HG03064 (cell line): ENCODE data around the gene KIF16B.

Experiments
- ATAC-seq: cut with Tn5 transposase; IDR thresholded peaks from one replicate; pipeline ENCODE4 v1.9.1; 2021; ENCODE audit warnings: low read depth; ENCODE audit not compliant: unreplicated experiment

The KIF16B gene, protein sequence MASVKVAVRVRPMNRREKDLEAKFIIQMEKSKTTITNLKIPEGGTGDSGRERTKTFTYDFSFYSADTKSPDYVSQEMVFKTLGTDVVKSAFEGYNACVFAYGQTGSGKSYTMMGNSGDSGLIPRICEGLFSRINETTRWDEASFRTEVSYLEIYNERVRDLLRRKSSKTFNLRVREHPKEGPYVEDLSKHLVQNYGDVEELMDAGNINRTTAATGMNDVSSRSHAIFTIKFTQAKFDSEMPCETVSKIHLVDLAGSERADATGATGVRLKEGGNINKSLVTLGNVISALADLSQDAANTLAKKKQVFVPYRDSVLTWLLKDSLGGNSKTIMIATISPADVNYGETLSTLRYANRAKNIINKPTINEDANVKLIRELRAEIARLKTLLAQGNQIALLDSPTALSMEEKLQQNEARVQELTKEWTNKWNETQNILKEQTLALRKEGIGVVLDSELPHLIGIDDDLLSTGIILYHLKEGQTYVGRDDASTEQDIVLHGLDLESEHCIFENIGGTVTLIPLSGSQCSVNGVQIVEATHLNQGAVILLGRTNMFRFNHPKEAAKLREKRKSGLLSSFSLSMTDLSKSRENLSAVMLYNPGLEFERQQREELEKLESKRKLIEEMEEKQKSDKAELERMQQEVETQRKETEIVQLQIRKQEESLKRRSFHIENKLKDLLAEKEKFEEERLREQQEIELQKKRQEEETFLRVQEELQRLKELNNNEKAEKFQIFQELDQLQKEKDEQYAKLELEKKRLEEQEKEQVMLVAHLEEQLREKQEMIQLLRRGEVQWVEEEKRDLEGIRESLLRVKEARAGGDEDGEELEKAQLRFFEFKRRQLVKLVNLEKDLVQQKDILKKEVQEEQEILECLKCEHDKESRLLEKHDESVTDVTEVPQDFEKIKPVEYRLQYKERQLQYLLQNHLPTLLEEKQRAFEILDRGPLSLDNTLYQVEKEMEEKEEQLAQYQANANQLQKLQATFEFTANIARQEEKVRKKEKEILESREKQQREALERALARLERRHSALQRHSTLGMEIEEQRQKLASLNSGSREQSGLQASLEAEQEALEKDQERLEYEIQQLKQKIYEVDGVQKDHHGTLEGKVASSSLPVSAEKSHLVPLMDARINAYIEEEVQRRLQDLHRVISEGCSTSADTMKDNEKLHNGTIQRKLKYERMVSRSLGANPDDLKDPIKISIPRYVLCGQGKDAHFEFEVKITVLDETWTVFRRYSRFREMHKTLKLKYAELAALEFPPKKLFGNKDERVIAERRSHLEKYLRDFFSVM (N-terminal part only)

GRCh38 chr20:16573001-16573965 lies at the start of gene KIF16B:
KIF16B (minus strand) TSS chr20:16573448; CDS start chr20:16573275, 173 bp downstream.
- ATAC-seq, result peak; percentile 68

GRCh38 chr20:16622501-16622900 lies 49.3 kb upstream of the KIF16B start:
- no peak for ATAC-seq

GRCh38 chr20:16621435-16622141 lies 48.3 kb upstream of the KIF16B start:
- no peak for ATAC-seq

- no peak for ATAC-seq
Observed at GRCh38 chr20:16620961-16621360, 47.7 kb upstream of the KIF16B start.

DNA sequence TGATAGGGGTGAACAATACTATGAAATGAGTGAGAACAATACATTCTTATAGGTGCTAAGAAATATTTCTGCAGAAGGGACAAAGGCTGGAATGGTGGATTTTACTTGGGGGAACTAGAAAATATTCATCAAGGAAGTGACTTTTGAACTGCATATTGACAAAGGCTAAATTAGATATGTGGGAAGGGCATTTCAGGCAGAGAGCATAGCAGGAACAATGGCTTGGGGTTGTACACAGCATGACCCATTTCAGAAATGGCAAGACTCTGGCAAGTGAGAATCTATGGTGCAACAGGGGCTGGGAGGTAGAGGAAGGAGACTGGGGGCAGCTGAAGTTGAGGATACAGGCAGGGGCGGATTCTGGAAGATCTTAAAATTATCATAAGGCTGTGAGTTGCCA lies 46.7 kb upstream of the KIF16B start:
- ATAC-seq, result no peak

GRCh38 chr20:16617056-16617455 lies 43.8 kb upstream of the KIF16B start:
- no peak for ATAC-seq

- ATAC-seq, result no peak
Observed at GRCh38 chr20:16616317-16616716, 43.1 kb upstream of the KIF16B start.

DNA sequence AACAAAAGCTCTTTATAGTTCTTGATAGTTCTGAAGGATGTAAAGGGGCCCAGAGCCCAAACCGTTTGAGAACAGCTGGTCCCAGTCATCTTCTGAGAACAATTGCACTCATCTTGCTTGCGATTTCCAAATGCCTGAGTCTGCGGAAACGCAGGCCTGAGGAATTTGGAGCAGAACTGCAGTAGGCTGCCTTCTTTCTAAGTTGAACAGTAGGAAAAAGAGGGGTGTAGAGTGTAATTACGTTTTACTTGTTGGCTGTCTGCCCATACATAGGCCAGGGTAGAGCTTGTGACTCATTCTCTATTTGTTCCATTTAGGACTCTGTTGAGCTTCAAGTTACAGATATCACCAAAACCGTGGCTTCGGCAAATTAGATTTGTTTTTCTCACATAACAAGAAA lies 42.0 kb upstream of the KIF16B start:
- no peak for ATAC-seq

GRCh38 chr20:16613954-16614353 lies 40.7 kb upstream of the KIF16B start:
- no peak for ATAC-seq

- no peak for ATAC-seq
Observed at GRCh38 chr20:16612706-16613105, 39.5 kb upstream of the KIF16B start.

DNA sequence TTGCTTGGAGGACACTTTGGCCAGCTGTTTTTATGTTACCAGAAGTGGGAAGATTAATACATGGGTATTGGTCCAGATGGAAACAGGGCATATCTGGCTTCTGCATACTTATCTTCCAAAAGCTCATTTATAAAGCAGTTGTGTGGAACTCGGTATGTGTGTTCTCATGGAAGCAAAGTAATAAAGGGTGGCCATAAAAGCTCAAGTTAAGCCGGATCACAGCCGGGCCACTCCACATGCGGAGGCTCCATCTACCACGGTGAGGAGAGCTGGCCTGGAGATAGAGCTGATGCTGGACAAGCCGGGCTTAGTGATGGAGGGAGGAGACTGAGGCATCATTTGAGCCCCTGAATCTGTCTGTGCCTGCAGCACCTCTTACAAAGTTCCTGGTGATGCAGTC lies 38.6 kb upstream of the KIF16B start:
- ATAC-seq, result no peak

DNA sequence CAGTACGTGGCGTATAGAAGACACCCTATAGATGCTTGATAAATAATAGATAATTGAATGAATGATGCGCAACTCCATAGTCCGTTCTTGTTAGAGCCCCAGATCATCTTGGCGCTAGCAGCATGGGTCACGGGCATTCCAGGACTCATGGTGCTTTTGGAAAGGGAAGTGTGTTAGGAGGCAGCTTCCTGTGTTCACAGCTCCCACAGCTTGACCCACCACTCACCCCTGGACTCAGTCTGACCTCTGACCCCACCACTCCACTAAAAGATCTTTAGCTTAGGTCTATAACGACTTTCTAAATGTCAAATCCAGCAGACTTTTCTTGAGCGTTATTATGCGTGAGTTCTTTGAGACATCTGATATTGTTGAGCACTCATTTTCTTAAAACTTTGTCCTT lies 35.8 kb upstream of the KIF16B start:
- ATAC-seq, result no peak

DNA sequence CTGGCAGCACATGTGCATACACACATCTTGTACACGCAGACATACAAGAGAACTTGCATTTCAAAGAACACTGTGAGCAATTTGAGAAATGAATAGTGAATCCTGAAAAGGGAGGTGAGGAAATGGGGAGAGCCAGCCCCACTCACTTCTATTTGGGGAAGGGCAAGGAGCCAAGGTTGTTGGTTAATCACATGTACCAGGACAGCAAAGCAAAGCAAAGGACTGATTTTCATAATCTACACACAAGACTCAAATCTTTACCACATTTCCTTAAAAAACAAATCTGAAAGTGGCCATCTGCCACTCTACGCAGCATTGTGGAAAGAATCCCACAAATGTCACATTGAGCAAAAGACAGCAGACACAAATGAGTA lies 35.0 kb upstream of the KIF16B start:
- ATAC-seq, result no peak

- ATAC-seq, result no peak
Observed at GRCh38 chr20:16607364-16608276, 34.4 kb upstream of the KIF16B start.

- ATAC-seq, result no peak
Observed at GRCh38 chr20:16606468-16607070, 33.3 kb upstream of the KIF16B start.

GRCh38 chr20:16601047-16601446 lies 27.8 kb upstream of the KIF16B start:
- ATAC-seq, result no peak

DNA sequence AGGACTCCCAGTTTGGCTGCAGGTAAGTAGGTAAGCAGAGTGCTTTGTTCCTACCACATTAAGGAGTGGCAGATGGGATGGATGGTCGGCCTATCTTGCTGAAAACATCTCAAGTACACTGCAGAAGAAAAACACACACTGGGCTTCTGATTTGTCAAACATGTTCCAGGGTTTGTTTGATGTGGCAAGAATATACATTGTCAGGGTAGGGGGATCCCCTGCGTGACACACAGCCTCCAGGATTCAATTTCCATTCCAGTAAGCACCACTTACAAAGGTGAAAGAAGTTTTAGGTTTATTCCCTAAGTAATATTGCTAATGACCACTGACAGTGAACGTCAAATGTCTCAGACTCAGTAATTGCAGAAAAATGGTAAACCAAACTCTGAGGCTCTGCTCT lies 26.0 kb upstream of the KIF16B start:
- no peak for ATAC-seq

GRCh38 chr20:16596991-16597390 lies 23.7 kb upstream of the KIF16B start:
- no peak for ATAC-seq
